Testis (tissue), 3 donors: ENCODE data around the gene LLGL2. TPM values are rescaled to one million over a fixed set of nuclear protein-coding genes. Genes with fewer than 3 reads are reported as not detected.

Experiments used
- DNase-seq: peaks from one replicate; pipeline ENCODE4 v3.0.0-alpha.2; 2019
- H3K27ac ChIP-seq, 2 donors: fragments of 200-600 bp; sonication (generic); one replicate each; pipeline ENCODE4 v1.5.1; 2019
- H3K27me3 ChIP-seq: fragments of 200-600 bp; sonication (generic); one replicate; pipeline ENCODE4 v1.5.1; 2019
- H3K36me3 ChIP-seq: fragments of 200-600 bp; sonication (generic); one replicate; pipeline ENCODE4 v1.5.1; 2017; ENCODE audit warnings: low read depth; ENCODE audit errors: missing control alignments
- H3K4me1 ChIP-seq: fragments of 200-600 bp; sonication (generic); one replicate; pipeline ENCODE4 v1.5.1; 2019
- H3K4me3 ChIP-seq, 2 donors: fragments of 200-600 bp; sonication (generic); one replicate each; pipeline ENCODE4 v1.5.1; 2017 to 2019
- H3K9me3 ChIP-seq: fragments of 200-600 bp; sonication (generic); one replicate; pipeline ENCODE4 v1.5.1; 2017
- POLR2A ChIP-seq: fragments of 450-650 bp; IDR thresholded peaks from one replicate; pipeline ENCODE4 v1.6.1; 2017; ENCODE audit warnings: antibody characterized with exemption, mild to moderate bottlenecking, moderate library complexity
- WGBS, 2 donors: methylation state at CpG; one replicate each; pipeline ENCODE4 v1.1.5; 2018; 5-methylcytosine and 5-hydroxymethylcytosine counted together
- intact Hi-C: fragments of 100-400 bp; cut with DNase I; formaldehyde crosslinking; loops from one replicate; pipeline ENCODE4 v1.15.1; 2023; ENCODE audit warnings: low total_unique reads
- polyA plus RNA-seq: library from polyadenylated mRNA; stranded (reverse); fragments of 350-450 nt; fragmentation: Illumina TruSeq; extraction: RNeasy Lipid Tissue Mini Kit (QIAGEN cat#74804); gene quantifications from one replicate; pipeline ENCODE4 v1.2.3, GENCODE V29; 2014; ENCODE audit warnings: low read depth, low replicate concordance; ENCODE audit not compliant: insufficient read depth
- total RNA-seq, 2 donors: library from RNA; depleted of rRNA; stranded (reverse); fragments of >200 nt; gene quantifications; one replicate each; pipeline ENCODE4 v1.2.3, GENCODE V29; 2016
- TF ChIP-seq, protein P1 (sequence below), 3 experiments: fragments of 450-650 bp in 2 of 3; fragments of 200-600 bp in 1 of 3; sonication (generic) in 1 of 3; IDR thresholded peaks; one replicate each; pipeline ENCODE4 v1.5.1; 2016 to 2019; ENCODE audit warnings: antibody characterized with exemption in 3 of 3, mild to moderate bottlenecking in 2 of 3, moderate library complexity in 1 of 3

The LLGL2 gene
- total and polyA plus RNA-seq, 3 donors from 2014 or later, result 20.6 to 34.3 (median 22.9) TPM

GRCh38 chr17:75614556-75615270, 89.2 kb downstream of the LLGL2 start:
- intact Hi-C loops, result no loop called here
- Histone ChIP-seq H3K4me3 (no peak overlapping the region), H3K9me3 (no peaks in the 10 kb centered on the region), H3K27me3 (no peaks in the 10 kb centered on the region), H3K4me1 (no peaks in the 10 kb centered on the region), H3K27ac (no peak overlapping the region), H3K36me3 (no peaks in the 10 kb centered on the region)
- TF ChIP-seq, protein P1, sequence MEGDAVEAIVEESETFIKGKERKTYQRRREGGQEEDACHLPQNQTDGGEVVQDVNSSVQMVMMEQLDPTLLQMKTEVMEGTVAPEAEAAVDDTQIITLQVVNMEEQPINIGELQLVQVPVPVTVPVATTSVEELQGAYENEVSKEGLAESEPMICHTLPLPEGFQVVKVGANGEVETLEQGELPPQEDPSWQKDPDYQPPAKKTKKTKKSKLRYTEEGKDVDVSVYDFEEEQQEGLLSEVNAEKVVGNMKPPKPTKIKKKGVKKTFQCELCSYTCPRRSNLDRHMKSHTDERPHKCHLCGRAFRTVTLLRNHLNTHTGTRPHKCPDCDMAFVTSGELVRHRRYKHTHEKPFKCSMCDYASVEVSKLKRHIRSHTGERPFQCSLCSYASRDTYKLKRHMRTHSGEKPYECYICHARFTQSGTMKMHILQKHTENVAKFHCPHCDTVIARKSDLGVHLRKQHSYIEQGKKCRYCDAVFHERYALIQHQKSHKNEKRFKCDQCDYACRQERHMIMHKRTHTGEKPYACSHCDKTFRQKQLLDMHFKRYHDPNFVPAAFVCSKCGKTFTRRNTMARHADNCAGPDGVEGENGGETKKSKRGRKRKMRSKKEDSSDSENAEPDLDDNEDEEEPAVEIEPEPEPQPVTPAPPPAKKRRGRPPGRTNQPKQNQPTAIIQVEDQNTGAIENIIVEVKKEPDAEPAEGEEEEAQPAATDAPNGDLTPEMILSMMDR (IDR thresholded peaks at IDR 0.05), result no peak
- TF ChIP-seq POLR2A, result no peak
- 93 to 96% methylated on average over 5 to 14 of the region's 19 CpGs for WGBS, 2 donors
- no peak for DNase-seq

- H3K4me1 ChIP-seq, result no peaks in the 10 kb centered on the region
- H3K27me3 ChIP-seq, result no peaks in the 10 kb centered on the region
- no peak overlapping the region for H3K27ac ChIP-seq
- DNase-seq, result no peak
- WGBS, 2 donors, result 87 to 90% methylated on average over 3 to 8 of the region's 11 CpGs
- no peak overlapping the region for H3K4me3 ChIP-seq
- H3K36me3 ChIP-seq, result no peaks in the 10 kb centered on the region
- H3K9me3 ChIP-seq, result no peaks in the 10 kb centered on the region
- TF ChIP-seq, protein P1 (IDR thresholded peaks at IDR 0.05), result no peak
- TF ChIP-seq POLR2A, result no peak
- intact Hi-C loops, result no loop called here
Measured at GRCh38 chr17:75615301-75615700, 89.8 kb downstream of the LLGL2 start.

GRCh38 chr17:75616521-75617122, 91.1 kb downstream of the LLGL2 start:
- 90 to 92% methylated on average over 16 to 24 of the region's 24 CpGs for WGBS, 2 donors

DNA sequence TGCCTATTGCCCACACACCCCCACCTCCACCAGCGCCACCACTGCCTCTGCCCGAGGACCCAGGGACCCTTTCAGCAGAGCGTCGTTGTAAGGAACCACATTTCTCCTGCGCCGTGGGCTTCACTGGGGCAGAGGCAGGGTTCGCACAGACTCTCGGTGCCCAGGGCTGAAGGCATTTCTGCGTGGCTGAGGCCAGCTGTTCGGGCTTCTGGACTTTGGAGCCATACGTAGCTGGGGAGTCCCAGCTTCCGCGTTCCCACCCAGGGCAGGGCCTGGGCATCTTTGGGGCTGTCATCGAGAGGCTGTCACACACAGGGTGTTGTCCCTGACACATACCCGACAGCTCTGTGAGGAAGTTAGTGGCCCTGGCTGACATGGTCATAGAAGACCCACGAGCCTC, 91.7 kb downstream of the LLGL2 start:
- no peaks in the 10 kb centered on the region for H3K4me1 ChIP-seq
- H3K36me3 ChIP-seq, result no peaks in the 10 kb centered on the region
- intact Hi-C loops, result no loop called here
- no peaks in the 10 kb centered on the region for H3K9me3 ChIP-seq
- H3K27ac ChIP-seq, result no peak overlapping the region
- H3K4me3 ChIP-seq, result no peak overlapping the region
- DNase-seq, result no peak
- TF ChIP-seq POLR2A, result no peak
- TF ChIP-seq, protein P1 (IDR thresholded peaks at IDR 0.05), result no peak
- 86 to 97% methylated on average over 6 to 16 of the region's 16 CpGs for WGBS, 2 donors
- H3K27me3 ChIP-seq, result no peaks in the 10 kb centered on the region

More at GRCh38 chr17:75616521-75617122, 91.1 kb downstream of the LLGL2 start:
- no peak overlapping the region for H3K27ac ChIP-seq
- H3K36me3 ChIP-seq, result no peaks in the 10 kb centered on the region
- no peaks in the 10 kb centered on the region for H3K4me1 ChIP-seq
- no peaks in the 10 kb centered on the region for H3K27me3 ChIP-seq
- no peaks in the 10 kb centered on the region for H3K9me3 ChIP-seq
- no peak for DNase-seq
- no peak overlapping the region for H3K4me3 ChIP-seq
- no peak for TF ChIP-seq POLR2A
- TF ChIP-seq, protein P1 (IDR thresholded peaks at IDR 0.05), result no peak
- intact Hi-C loops, result no loop called here
